ENCODE measurements around the gene RAD51B.
"Not testable (repeated sequence)": the region's sequence is repeated elsewhere in the genome, so short reads cannot be mapped to it uniquely, and the experiment has no call there.

The RAD51B gene

GRCh38 chr14:68760761-68761160 is 941.2 kb downstream of the RAD51B start:
- no peak overlapping the region for H3K4me3 ChIP-seq (ENCODE audit: low read length)
- DNase-seq (ENCODE audit: low read depth), result no peak
- no peak for TF ChIP-seq CTCF (conservative IDR thresholded peaks at IDR 0.05; ENCODE audit: low read depth, low read length)

GRCh38 chr14:68761391-68761790 is 941.8 kb downstream of the RAD51B start:
- DNase-seq (ENCODE audit: low read depth), result no peak
- no peak overlapping the region for H3K4me3 ChIP-seq (ENCODE audit: low read length)
- TF ChIP-seq CTCF (conservative IDR thresholded peaks at IDR 0.05; ENCODE audit: low read depth, low read length), result no peak

- TF ChIP-seq CTCF (conservative IDR thresholded peaks at IDR 0.05; ENCODE audit: low read depth, low read length), result no peak
- no peak overlapping the region for H3K4me3 ChIP-seq (ENCODE audit: low read length)
- no peak for DNase-seq (ENCODE audit: low read depth)
These were observed 943.6 kb downstream of the RAD51B start for GRCh38 chr14:68762953-68763764.

- not testable (repeated sequence) for DNase-seq (ENCODE audit: low read depth); H3K4me3 ChIP-seq (ENCODE audit: low read length)
These were observed 944.3 kb downstream of the RAD51B start for GRCh38 chr14:68763843-68764242.

- TF ChIP-seq CTCF (conservative IDR thresholded peaks at IDR 0.05; ENCODE audit: low read depth, low read length), result no peak
- no peak for DNase-seq (ENCODE audit: low read depth)
- no peak overlapping the region for H3K4me3 ChIP-seq (ENCODE audit: low read length)
These were observed 947.0 kb downstream of the RAD51B start for GRCh38 chr14:68766299-68767247.

GRCh38 chr14:68767248-68767645 is 947.7 kb downstream of the RAD51B start:
- TF ChIP-seq CTCF (conservative IDR thresholded peaks at IDR 0.05; ENCODE audit: low read depth, low read length), result no peak
- no peak overlapping the region for H3K4me3 ChIP-seq (ENCODE audit: low read length)
- DNase-seq (ENCODE audit: low read depth), result no peak

GRCh38 chr14:68768316-68768715 is 948.7 kb downstream of the RAD51B start:
- H3K4me3 ChIP-seq (ENCODE audit: low read length), result no peak overlapping the region
- no peak for DNase-seq (ENCODE audit: low read depth)
- TF ChIP-seq CTCF (conservative IDR thresholded peaks at IDR 0.05; ENCODE audit: low read depth, low read length), result no peak
